ENCODE results near the gene PBX1.

The PBX1 gene

DNA sequence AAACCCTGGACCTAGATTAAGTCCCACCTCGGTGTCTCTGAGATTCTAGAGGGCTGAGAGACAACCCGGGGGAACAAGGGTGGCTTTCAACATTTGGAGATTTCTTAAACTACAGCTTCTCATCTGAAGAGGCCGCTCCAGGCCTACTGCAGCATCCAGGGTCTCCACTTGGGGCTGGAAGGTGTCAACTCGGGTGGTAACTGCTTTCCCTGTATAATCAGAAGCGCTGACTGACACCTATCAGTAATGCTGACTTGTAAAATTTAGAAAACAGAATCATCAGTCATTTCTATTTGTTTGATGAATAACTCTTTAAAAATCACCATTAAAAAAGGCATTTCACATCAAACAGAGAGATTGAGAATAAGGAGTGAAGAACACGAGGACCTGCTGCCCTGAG, 226.0 kb downstream of the PBX1 start:
- no peaks in the 10 kb centered on the region for H3K9me3 Mint-ChIP-seq
- no peak overlapping the region for H3K27ac Mint-ChIP-seq
- H3K4me1 Mint-ChIP-seq (ENCODE audit: low read depth): no peaks in the 10 kb centered on the region
- H3K27me3 Mint-ChIP-seq: peaks cover 11% of the 10 kb centered on the region
- no peak overlapping the region for H3K4me3 Mint-ChIP-seq
- H3K36me3 Mint-ChIP-seq (ENCODE audit: low read depth): no peaks in the 10 kb centered on the region

DNA sequence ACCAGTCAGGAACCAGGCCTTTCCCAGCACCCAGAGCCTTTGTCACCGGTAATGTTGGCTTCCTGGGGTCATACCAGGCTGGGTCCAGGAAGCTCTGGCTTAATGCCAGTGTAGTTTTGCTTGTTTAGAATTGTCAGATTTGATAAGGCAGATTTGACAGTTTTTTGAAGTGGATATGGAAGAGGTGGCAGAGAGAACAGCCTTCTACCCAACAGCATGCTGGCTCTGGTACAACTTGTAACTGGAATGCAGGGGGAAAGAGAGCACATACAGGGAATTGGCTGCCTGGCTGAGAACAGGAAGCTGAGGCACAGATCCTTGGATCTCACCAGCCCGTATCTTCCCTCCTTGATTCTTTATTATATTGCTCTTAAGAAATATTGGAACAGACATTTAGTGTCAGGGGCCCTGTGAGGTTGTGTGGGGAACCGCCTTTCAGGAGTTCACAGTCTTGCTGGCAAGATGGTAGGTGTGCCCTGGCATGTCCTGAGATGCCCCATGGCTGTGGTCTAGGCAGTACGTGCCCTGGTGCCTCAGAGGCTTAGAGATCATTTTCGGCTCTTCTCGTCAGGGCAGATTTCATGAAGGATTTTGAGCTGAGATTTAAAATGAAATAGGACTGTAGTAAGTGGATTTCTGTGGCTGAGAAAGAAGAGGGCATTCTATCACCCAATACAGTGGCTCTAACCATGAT, 227.0 kb downstream of the PBX1 start:
- Mint-ChIP-seq H3K27ac (no peak overlapping the region), H3K4me3 (no peak overlapping the region), H3K36me3 (ENCODE audit: low read depth) (no peaks in the 10 kb centered on the region), H3K9me3 (no peaks in the 10 kb centered on the region), H3K4me1 (ENCODE audit: low read depth) (no peaks in the 10 kb centered on the region), H3K27me3 (peaks cover 11% of the 10 kb centered on the region)

DNA sequence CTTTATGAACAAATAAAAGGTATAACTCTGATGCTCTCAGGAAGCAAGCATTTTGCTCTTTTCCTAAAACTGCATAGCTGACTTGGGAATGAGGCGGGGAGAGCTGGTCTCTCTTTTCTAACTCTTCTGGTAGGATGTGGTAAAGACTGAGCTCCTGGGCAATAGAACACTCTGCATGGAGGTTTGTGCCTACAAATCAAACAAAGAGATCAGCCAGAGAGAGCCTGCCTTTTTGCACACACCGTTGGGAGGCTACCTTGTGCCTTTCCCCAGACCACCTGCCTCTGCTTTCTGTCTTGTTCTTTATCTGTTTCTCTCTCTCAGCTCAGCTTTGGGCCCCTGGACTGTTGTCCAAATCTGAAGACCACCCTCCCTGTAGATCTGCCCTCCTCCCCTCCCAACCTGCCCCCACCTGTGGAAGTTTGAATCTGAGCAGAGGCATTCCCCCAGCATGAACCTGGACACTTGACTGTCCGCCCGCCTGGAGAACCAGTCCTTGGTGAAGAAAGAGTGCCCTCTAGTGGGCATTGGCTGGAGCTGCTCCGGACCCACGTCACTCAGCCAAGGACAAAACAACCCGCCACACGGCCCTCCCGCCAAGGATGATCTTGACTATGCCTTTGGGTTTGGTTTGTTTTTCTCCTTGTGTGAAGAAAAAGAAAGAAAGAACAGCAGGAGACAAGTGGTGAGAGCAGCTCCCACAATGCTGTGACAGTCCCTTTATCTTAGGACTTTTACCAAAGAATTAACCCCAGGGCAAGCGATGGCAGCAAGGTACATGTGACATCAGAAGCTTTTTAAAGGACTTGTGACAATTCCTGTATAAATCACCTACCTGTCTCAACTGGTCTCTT, 228.2 kb downstream of the PBX1 start:
- Mint-ChIP-seq H3K27ac (no peak overlapping the region), H3K4me1 (ENCODE audit: low read depth) (no peaks in the 10 kb centered on the region), H3K4me3 (no peak overlapping the region), H3K36me3 (ENCODE audit: low read depth) (no peaks in the 10 kb centered on the region), H3K9me3 (no peaks in the 10 kb centered on the region), H3K27me3 (peaks cover 14% of the 10 kb centered on the region)

DNA sequence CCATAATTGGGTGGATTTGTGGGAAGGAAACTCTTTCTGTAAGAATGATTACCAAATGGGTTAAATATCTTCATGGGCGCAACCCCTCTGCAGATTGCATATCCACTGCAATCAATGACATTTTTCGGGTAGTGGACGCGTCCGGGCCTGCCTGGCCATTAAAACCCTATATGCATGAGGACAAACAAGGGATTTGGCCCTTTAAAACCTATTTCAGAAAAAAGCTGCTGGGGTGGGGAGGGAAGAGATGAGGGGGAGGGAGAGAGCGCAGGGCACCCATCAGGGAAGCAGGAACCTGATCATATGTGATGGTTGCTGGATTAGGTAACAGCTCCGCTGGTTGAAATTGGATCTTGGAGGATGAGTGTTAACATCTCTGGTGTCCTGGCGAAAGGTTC, 228.8 kb downstream of the PBX1 start:
- Mint-ChIP-seq H3K27me3 (peaks cover 16% of the 10 kb centered on the region), H3K4me1 (ENCODE audit: low read depth) (no peaks in the 10 kb centered on the region), H3K27ac (no peak overlapping the region), H3K9me3 (no peaks in the 10 kb centered on the region), H3K4me3 (no peak overlapping the region), H3K36me3 (ENCODE audit: low read depth) (no peaks in the 10 kb centered on the region)

- H3K27me3 Mint-ChIP-seq: peaks cover 16% of the 10 kb centered on the region
- H3K9me3 Mint-ChIP-seq: no peaks in the 10 kb centered on the region
- no peak overlapping the region for H3K4me3 Mint-ChIP-seq
- no peaks in the 10 kb centered on the region for H3K36me3 Mint-ChIP-seq (ENCODE audit: low read depth)
- H3K27ac Mint-ChIP-seq: no peak overlapping the region
- no peaks in the 10 kb centered on the region for H3K4me1 Mint-ChIP-seq (ENCODE audit: low read depth)
Observed at GRCh38 chr1:164790081-164790480, 231.1 kb downstream of the PBX1 start.

GRCh38 chr1:164792410-164793004, 233.5 kb downstream of the PBX1 start:
- Mint-ChIP-seq H3K4me3 (no peak overlapping the region), H3K36me3 (ENCODE audit: low read depth) (no peaks in the 10 kb centered on the region), H3K27me3 (peaks cover 8% of the 10 kb centered on the region), H3K27ac (no peak overlapping the region), H3K4me1 (ENCODE audit: low read depth) (no peaks in the 10 kb centered on the region), H3K9me3 (no peaks in the 10 kb centered on the region)

GRCh38 chr1:164794356-164794755, 235.4 kb downstream of the PBX1 start:
- no peaks in the 10 kb centered on the region for H3K4me1 Mint-ChIP-seq (ENCODE audit: low read depth)
- no peak overlapping the region for H3K4me3 Mint-ChIP-seq
- H3K36me3 Mint-ChIP-seq (ENCODE audit: low read depth): no peaks in the 10 kb centered on the region
- peaks cover 4% of the 10 kb centered on the region for H3K27me3 Mint-ChIP-seq
- H3K27ac Mint-ChIP-seq: no peak overlapping the region
- no peaks in the 10 kb centered on the region for H3K9me3 Mint-ChIP-seq

- Mint-ChIP-seq H3K9me3 (no peaks in the 10 kb centered on the region), H3K36me3 (ENCODE audit: low read depth) (no peaks in the 10 kb centered on the region), H3K4me3 (no peak overlapping the region), H3K27ac (no peak overlapping the region), H3K4me1 (ENCODE audit: low read depth) (no peaks in the 10 kb centered on the region), H3K27me3 (peaks cover 4% of the 10 kb centered on the region)
Observed at GRCh38 chr1:164796916-164797315, 237.9 kb downstream of the PBX1 start.

DNA sequence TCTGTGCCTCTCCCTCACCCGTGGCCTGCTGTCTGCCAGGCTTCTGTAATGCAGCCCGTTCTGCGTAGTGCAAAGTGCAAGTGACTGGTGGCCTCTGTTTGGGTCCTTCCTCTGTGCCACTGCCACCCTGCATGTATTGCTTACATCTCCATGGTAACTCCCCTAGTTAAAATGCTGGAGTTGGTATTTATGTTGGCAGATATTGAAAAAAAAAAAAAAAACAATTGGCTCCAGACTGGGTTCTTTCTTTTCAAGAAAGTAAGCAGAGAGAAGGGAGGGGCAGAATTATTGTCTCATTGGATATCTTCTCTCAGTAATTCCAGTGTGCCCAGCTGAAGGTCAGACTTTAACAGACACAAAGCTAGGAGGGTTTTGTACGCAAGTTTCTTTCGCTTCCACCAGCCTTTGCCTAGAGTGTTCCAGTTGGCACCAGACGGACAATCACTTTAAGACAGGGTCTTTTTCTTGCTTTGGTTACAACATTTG, 242.3 kb downstream of the PBX1 start:
- no peaks in the 10 kb centered on the region for H3K4me1 Mint-ChIP-seq (ENCODE audit: low read depth)
- H3K4me3 Mint-ChIP-seq: no peak overlapping the region
- no peaks in the 10 kb centered on the region for H3K9me3 Mint-ChIP-seq
- H3K27ac Mint-ChIP-seq: no peak overlapping the region
- H3K27me3 Mint-ChIP-seq: no peaks in the 10 kb centered on the region
- no peaks in the 10 kb centered on the region for H3K36me3 Mint-ChIP-seq (ENCODE audit: low read depth)

- Mint-ChIP-seq H3K9me3 (no peaks in the 10 kb centered on the region), H3K36me3 (ENCODE audit: low read depth) (no peaks in the 10 kb centered on the region), H3K4me1 (ENCODE audit: low read depth) (no peaks in the 10 kb centered on the region), H3K4me3 (no peak overlapping the region), H3K27ac (no peak overlapping the region), H3K27me3 (no peaks in the 10 kb centered on the region)
Observed at GRCh38 chr1:164801791-164802502, 243.0 kb downstream of the PBX1 start.

DNA sequence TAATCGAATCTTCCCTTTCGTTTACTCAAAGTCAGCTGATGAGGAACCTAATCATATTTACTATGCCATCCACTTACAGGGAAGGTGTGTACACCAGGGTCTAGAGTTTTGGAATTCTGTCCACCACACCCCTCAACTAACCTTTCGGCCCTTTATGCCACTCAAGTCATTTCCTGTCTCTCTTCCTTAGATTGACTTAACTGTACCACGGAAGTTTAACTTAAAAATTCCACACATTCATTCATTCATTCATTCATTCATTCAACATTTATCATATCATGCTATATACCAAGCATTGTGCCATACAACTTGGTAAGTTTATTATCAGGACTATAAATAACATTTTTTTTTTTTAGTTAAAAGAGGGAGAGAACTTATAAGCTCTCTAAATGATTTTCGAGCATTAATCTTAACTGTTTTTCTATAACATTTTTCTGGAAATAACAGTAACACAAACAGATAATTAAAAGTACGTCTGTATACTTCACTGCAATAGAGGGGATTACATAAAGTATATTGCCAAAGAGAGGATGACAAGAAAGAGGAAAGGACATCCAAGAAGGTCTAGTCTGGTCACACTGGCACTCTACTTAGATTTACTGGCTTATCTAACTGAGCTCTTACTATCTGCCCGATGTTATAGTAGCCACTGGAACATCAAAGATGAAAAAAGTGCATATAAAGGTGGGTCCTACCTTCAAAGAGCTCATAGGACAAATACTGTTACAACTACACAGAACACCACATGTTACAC, 243.7 kb downstream of the PBX1 start:
- H3K4me3 Mint-ChIP-seq: no peak overlapping the region
- no peak overlapping the region for H3K27ac Mint-ChIP-seq
- H3K36me3 Mint-ChIP-seq (ENCODE audit: low read depth): no peaks in the 10 kb centered on the region
- H3K9me3 Mint-ChIP-seq: no peaks in the 10 kb centered on the region
- H3K4me1 Mint-ChIP-seq (ENCODE audit: low read depth): no peaks in the 10 kb centered on the region
- no peaks in the 10 kb centered on the region for H3K27me3 Mint-ChIP-seq

GRCh38 chr1:164803366-164803765, 244.4 kb downstream of the PBX1 start:
- Mint-ChIP-seq H3K36me3 (ENCODE audit: low read depth) (no peaks in the 10 kb centered on the region), H3K4me1 (ENCODE audit: low read depth) (no peaks in the 10 kb centered on the region), H3K9me3 (no peaks in the 10 kb centered on the region), H3K27me3 (no peaks in the 10 kb centered on the region), H3K4me3 (no peak overlapping the region), H3K27ac (no peak overlapping the region)

DNA sequence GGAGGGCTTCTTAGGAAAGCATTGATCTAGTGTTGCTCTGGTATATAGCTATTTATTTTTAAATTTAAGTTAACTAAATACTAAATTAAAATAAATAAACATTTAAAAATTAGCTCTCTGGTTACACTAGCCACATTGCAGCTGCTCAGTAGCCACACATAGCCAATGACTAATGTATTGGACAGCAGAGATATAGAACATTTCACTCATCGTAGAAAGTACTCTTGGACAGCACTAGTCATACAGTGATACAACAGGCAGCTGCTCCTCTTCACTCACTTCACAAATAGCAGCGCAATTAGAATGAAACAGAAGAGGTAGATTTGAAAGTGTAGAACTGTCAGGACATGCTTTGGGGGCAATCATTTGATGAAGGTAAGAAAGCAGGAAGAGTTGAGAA, 245.4 kb downstream of the PBX1 start:
- Mint-ChIP-seq H3K9me3 (peaks cover 3% of the 10 kb centered on the region), H3K36me3 (ENCODE audit: low read depth) (no peaks in the 10 kb centered on the region), H3K27ac (no peak overlapping the region), H3K4me3 (no peak overlapping the region), H3K27me3 (no peaks in the 10 kb centered on the region), H3K4me1 (ENCODE audit: low read depth) (no peaks in the 10 kb centered on the region)

GRCh38 chr1:164805399-164805798, 246.4 kb downstream of the PBX1 start:
- H3K4me3 Mint-ChIP-seq: no peak overlapping the region
- H3K9me3 Mint-ChIP-seq: peaks cover 3% of the 10 kb centered on the region
- no peaks in the 10 kb centered on the region for H3K36me3 Mint-ChIP-seq (ENCODE audit: low read depth)
- H3K27ac Mint-ChIP-seq: no peak overlapping the region
- H3K27me3 Mint-ChIP-seq: no peaks in the 10 kb centered on the region
- H3K4me1 Mint-ChIP-seq (ENCODE audit: low read depth): no peaks in the 10 kb centered on the region
